CD14-positive monocyte (primary cell): ENCODE data around the gene ITGA4. TPM values are rescaled to one million over a fixed set of nuclear protein-coding genes. Genes with fewer than 3 reads are reported as not detected.

Source experiments
- DNase-seq, 3 donors: peaks; one replicate each; pipeline ENCODE4 v3.0.0-alpha.2; 2011 to 2022
- H2AFZ ChIP-seq: 2 replicates; pipeline ENCODE4 v1.6.0; 2012; ENCODE audit warnings: mild to moderate bottlenecking, low read depth, low read length, inconsistent platforms; ENCODE audit not compliant: insufficient read depth, poor library complexity, severe bottlenecking
- H3K27ac ChIP-seq, 2 donors: 1 replicate in 1 of 2; 2 replicates in 1 of 2; pipeline ENCODE4 v1.5.1; 2012 to 2013; ENCODE audit warnings: low read length in 2 of 2, control low read depth in 1 of 2, inconsistent platforms in 1 of 2, low read depth in 1 of 2, mild to moderate bottlenecking in 1 of 2
- H3K27me3 ChIP-seq, 2 donors: one replicate each; pipeline versions ENCODE4 v1.6.0 to v1.6.1; 2011 to 2013; ENCODE audit warnings: low read length in 2 of 2; ENCODE audit not compliant: control insufficient read depth in 2 of 2, insufficient read depth in 2 of 2
- H3K36me3 ChIP-seq, 2 donors: replicated peaks in 1 of 2; 1 replicate in 1 of 2; 2 replicates in 1 of 2; pipeline versions ENCODE4 v1.5.1 to v1.6.1; 2012 to 2013; ENCODE audit warnings: low read length in 2 of 2, control low read depth in 1 of 2, inconsistent platforms in 1 of 2, mild to moderate bottlenecking in 1 of 2; ENCODE audit not compliant: insufficient read depth in 2 of 2, control insufficient read depth in 1 of 2
- H3K4me1 ChIP-seq, 2 donors: 1 replicate in 1 of 2; 2 replicates in 1 of 2; pipeline versions ENCODE4 v1.5.1 to v1.6.1; 2012 to 2013; ENCODE audit warnings: low read length in 2 of 2, control low read depth in 1 of 2, inconsistent platforms in 1 of 2, mild to moderate bottlenecking in 1 of 2, moderate library complexity in 1 of 2; ENCODE audit not compliant: insufficient read depth in 2 of 2, control insufficient read depth in 1 of 2
- H3K4me2 ChIP-seq: replicated peaks from 2 replicates; pipeline ENCODE3; 2012; ENCODE audit warnings: low read length, moderate library complexity, mild to moderate bottlenecking; ENCODE audit not compliant: poor library complexity, severe bottlenecking; ENCODE audit errors: extremely low read depth
- H3K4me3 ChIP-seq, 3 experiments: fragments of 200-600 bp in 1 of 3; sonication (generic) in 1 of 3; replicated peaks in 1 of 3; 1 replicate in 2 of 3; 2 replicates in 1 of 3; pipeline ENCODE4 v1.5.1; 2011 to 2013; ENCODE audit warnings: low read length in 3 of 3, mild to moderate bottlenecking in 3 of 3, control low read depth in 2 of 3, low read depth in 2 of 3, inconsistent platforms in 1 of 3, moderate library complexity in 1 of 3
- H3K79me2 ChIP-seq: 2 replicates; pipeline ENCODE4 v1.6.0; 2012; ENCODE audit warnings: mild to moderate bottlenecking, control low read depth, inconsistent platforms, low read length, moderate library complexity; ENCODE audit not compliant: insufficient read depth
- H3K9ac ChIP-seq: 2 replicates; pipeline ENCODE4 v1.6.0; 2017; ENCODE audit warnings: low read length, mild to moderate bottlenecking; ENCODE audit not compliant: insufficient read depth, poor library complexity, severe bottlenecking
- H3K9me3 ChIP-seq, 2 donors: replicated peaks in 1 of 2; 1 replicate in 1 of 2; 2 replicates in 1 of 2; pipeline versions ENCODE4 v1.5.1 to v1.6.1; 2012 to 2013; ENCODE audit warnings: low read length in 2 of 2, control low read depth in 1 of 2; ENCODE audit not compliant: control insufficient read depth in 1 of 2, insufficient read depth in 1 of 2
- H4K20me1 ChIP-seq: 2 replicates; pipeline ENCODE4 v1.6.0; 2012; ENCODE audit warnings: mild to moderate bottlenecking, low read length, control low read depth, moderate library complexity; ENCODE audit not compliant: insufficient read depth
- H3K27ac Mint-ChIP-seq, 7 donors: one replicate each; pipeline ENCODE4 v1.8.0; 2020; ENCODE audit warnings: mild to moderate bottlenecking in 7 of 7, mixed read lengths in 7 of 7, moderate library complexity in 6 of 7, inconsistent platforms in 2 of 7
- H3K27me3 Mint-ChIP-seq, 3 donors: one replicate each; pipeline ENCODE4 v1.8.0; 2021 to 2022; ENCODE audit warnings: low read depth in 3 of 3, mild to moderate bottlenecking in 3 of 3, mixed read lengths in 3 of 3, moderate library complexity in 3 of 3, inconsistent platforms in 1 of 3
- H3K36me3 Mint-ChIP-seq, 2 donors: one replicate each; pipeline ENCODE4 v1.8.0; 2020; ENCODE audit warnings: mixed read lengths in 2 of 2, inconsistent platforms in 1 of 2, mild to moderate bottlenecking in 1 of 2
- H3K4me1 Mint-ChIP-seq: one replicate; pipeline ENCODE4 v1.8.0; 2020; ENCODE audit warnings: mild to moderate bottlenecking, mixed read lengths
- H3K4me3 Mint-ChIP-seq, 2 donors: one replicate each; pipeline ENCODE4 v1.8.0; 2020; ENCODE audit warnings: mild to moderate bottlenecking in 2 of 2, mixed read lengths in 2 of 2, moderate library complexity in 1 of 2
- H3K9me3 Mint-ChIP-seq, 7 donors: one replicate each; pipeline ENCODE4 v1.8.0; 2020 to 2022; ENCODE audit warnings: mixed read lengths in 7 of 7, mild to moderate bottlenecking in 6 of 7, moderate library complexity in 6 of 7, inconsistent platforms in 2 of 7
- CTCF ChIP-seq: fragments of 200-600 bp; IDR thresholded peaks from one replicate; pipeline ENCODE4 v1.8.0; 2022; ENCODE audit warnings: antibody characterized with exemption, mild to moderate bottlenecking
- WGBS: methylation state at CpG from one replicate; pipeline ENCODE4 v1.1.5; 2013; ENCODE audit warnings: missing lambda C conversion rate; ENCODE audit not compliant: insufficient coverage; 5-methylcytosine and 5-hydroxymethylcytosine counted together
- intact Hi-C, 2 donors: fragments of 100-400 bp; cut with micrococcal nuclease; formaldehyde crosslinking; loops; one replicate each; pipeline versions ENCODE4 v1.15.0 to v1.15.1; 2023
- polyA plus RNA-seq, 3 donors: library from polyadenylated mRNA; depleted of rRNA in 1 of 3; unstranded in 2 of 3; stranded (reverse) in 1 of 3; fragments of 300-500 nt in 2 of 3; fragments of >200 nt in 1 of 3; fragmentation: Illumina TruSeq in 2 of 3; gene quantifications; 1 replicate in 2 of 3; 2 replicates in 1 of 3; pipeline ENCODE4 v1.2.3, GENCODE V29; 2012 to 2021

Gene ITGA4
- polyA plus RNA-seq, 3 donors, result 66.1 to 97.3 (median 84.1) TPM

- H3K36me3 Mint-ChIP-seq, result peaks cover 60 to 63% of the 10 kb centered on the region in 2 donors
- H3K27ac Mint-ChIP-seq, result no peak overlapping the region
Measured at GRCh38 chr2:181474222-181474881, 17.2 kb downstream of the ITGA4 start.

GRCh38 chr2:181483211-181483610, 26.0 kb downstream of the ITGA4 start:
- no peak overlapping the region for H2AFZ ChIP-seq
- peaks cover 96% of the 10 kb centered on the region for H4K20me1 ChIP-seq
- no peak overlapping the region for H3K4me3 ChIP-seq
- no peak overlapping the region for H3K4me3 Mint-ChIP-seq
- no peak overlapping the region for H3K4me2 ChIP-seq
- H3K27me3 Mint-ChIP-seq, result no peaks in the 10 kb centered on the region
- peaks cover 0 to 6% of the 10 kb centered on the region in 2 donors for H3K4me1 ChIP-seq
- no peaks in the 10 kb centered on the region for H3K9me3 Mint-ChIP-seq
- no peak overlapping the region for H3K9ac ChIP-seq
- H3K4me1 Mint-ChIP-seq, result peaks cover 10% of the 10 kb centered on the region
- H3K9me3 ChIP-seq, result no peaks in the 10 kb centered on the region
- peak overlapping the region in 1 of 7 donors; percentile 32 for H3K27ac Mint-ChIP-seq
- 100% methylated on average over 2 of the region's 2 CpGs for WGBS
- peaks cover 2% of the 10 kb centered on the region for H3K79me2 ChIP-seq
- no peaks in the 10 kb centered on the region for H3K27me3 ChIP-seq
- TF ChIP-seq CTCF, result no peak
- peaks cover 72 to 74% of the 10 kb centered on the region in 2 donors for H3K36me3 Mint-ChIP-seq
- peaks cover 94 to 100% of the 10 kb centered on the region in 2 donors for H3K36me3 ChIP-seq
- DNase-seq, result no peak
- intact Hi-C loops, result loop anchor here in 1 of 2 donors (10.0 kb wide), 1 partner anchor 52 kb away; no protein-coding TSS in a partner anchor
- H3K27ac ChIP-seq, result no peak overlapping the region

More at GRCh38 chr2:181474222-181474881, 17.2 kb downstream of the ITGA4 start:
- Histone ChIP-seq H4K20me1 (peaks cover 97% of the 10 kb centered on the region), H3K4me1 (peaks cover 0 to 3% of the 10 kb centered on the region in 2 donors), H3K27me3 (no peaks in the 10 kb centered on the region), H3K9ac (no peak overlapping the region), H3K36me3 (peaks cover 54 to 82% of the 10 kb centered on the region in 2 donors), H2AFZ (no peak overlapping the region), H3K4me2 (no peak overlapping the region), H3K27ac (no peak overlapping the region), H3K9me3 (no peaks in the 10 kb centered on the region), H3K79me2 (peaks cover 74% of the 10 kb centered on the region), H3K4me3 (no peak overlapping the region)
- Mint-ChIP-seq H3K4me3 (no peak overlapping the region), H3K9me3 (no peaks in the 10 kb centered on the region), H3K27me3 (no peaks in the 10 kb centered on the region), H3K4me1 (peaks cover 27% of the 10 kb centered on the region)
- intact Hi-C loops, result no loop called here
- DNase-seq, result no peak
- no CpG with 5 or more reads among the region's 3 CpGs for WGBS
- TF ChIP-seq CTCF, result no peak
